Activated CD4-positive, CD25-positive, alpha-beta regulatory T cell (primary cell): Measurements from ENCODE around the gene TMEM60.
A peak's percentile ranks its signal among the peaks of the same experiment; 100 is the strongest.

Source experiments
- DNase-seq, 4 experiments: peaks; one replicate each; lab custom pipeline; 2025; lab: John Stamatoyannopoulos, UW

TMEM60 gene

DNA sequence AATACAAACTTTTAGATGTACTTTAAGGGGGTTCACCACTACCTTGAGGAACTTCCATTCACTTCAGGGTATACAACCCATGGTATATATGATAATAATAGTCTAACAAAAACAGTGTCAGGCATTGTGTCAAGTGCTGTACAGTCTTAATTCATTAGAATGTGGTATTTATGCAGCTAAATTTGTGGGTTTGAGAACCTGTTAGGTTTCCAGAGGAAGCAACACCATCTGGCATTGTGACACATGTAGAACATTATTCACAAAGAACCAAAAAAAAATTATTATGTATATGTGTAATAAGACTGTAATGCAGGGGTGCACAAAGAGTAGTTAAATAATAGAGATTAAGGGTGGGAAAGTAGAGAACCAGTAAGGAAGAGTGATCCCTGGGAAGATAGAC lies 26.3 kb downstream of the TMEM60 start:
- DNase-seq: no peak

DNA sequence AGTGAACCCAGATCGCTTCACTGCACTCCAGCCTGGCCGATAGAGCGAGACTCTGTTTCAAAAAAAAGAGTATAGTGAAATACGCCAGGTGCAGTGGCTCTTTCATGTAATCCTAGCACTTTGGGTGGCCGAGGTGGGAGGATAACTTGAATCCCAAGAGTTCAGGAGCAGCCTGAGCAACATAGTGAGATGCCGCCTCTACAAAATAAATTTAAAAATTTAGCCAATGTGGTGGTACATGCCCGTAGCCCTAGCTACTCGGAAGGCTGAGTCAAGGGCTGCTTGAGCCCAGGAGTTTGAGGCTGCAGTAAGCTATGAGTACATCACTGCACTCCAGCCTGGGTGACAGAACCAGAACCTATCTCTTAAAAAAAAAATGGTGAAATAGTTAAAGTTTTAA lies 27.9 kb downstream of the TMEM60 start:
- DNase-seq: no peak

DNA sequence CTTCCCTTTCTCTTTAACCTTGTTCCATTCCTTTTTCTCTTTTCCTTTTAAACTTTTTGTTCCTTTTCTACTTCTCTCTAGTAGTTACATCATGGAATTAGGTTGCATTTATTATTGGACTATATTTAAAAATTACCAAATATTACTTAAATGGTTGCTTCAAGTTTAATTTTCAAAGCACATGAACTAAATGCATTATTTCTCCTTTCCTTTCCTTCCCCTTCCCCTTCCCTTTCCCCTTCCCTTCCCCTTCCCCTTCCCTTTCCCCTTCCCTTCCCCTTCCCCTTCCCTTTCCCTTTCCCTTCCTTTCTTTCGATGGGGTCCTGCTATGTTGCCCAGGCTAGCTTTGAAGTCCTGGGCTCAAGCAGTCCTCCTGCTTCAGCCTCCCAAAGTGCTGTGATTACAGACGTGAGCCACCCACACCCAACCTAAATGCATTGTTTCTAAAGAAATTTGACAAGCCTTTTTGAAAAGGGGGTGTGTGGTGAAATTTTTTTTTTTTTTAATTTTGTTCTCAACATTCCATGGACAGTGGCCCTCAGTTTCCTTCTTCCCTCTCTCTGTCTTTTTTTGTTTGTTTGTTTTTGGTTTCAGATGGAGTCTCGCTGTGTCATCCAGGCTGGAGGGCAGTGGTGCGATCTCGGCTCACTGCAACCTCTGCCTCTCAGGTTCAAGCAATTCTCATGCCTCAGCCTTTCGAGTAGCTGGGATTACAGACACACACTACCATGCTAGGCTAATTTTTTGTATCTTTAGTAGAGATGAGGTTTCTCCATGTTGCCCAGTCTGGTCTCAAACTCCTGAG lies 31.2 kb downstream of the TMEM60 start:
- no peak for DNase-seq

DNA sequence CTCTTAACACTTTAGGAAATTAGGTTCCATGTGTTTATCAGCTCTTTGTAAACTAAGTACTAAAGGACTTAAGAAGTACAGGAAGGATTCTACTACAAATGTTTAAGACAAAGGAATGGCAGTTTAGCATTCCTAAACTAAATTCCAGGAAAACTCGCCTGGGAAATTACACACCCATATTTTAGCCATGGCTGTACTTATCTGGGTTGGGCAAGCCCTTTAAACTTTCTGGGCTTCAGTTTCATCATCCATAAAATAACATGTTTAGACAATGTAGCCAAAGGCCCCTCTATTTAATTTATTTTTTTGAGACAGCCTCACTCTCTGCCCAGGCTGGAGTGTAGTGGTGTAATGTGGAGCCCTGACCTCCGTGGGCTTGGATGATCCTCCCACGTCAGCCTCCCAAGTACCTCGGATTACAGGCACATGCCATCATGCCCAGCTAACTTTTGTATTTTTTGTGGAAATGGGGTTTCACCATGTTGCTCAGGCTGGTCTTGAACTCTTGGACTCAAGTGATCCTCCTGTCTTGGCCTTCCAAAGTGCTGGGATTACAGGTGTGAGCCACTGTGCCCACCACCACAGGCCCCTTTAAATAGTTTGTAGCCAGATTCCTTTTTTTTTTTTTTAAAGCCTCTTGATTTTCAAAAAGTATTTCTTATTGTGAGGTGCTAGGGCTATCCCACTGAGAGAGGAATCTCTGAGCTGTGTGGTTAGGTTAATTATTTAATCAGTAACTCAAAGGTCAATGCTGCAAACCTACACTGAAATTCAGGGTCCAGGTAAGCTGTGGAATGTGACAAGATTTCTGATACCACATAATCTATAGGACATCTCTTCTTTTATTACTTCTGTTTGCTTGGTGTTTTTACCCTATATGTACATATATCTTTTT lies 32.1 kb downstream of the TMEM60 start:
- DNase-seq: no peak

DNA sequence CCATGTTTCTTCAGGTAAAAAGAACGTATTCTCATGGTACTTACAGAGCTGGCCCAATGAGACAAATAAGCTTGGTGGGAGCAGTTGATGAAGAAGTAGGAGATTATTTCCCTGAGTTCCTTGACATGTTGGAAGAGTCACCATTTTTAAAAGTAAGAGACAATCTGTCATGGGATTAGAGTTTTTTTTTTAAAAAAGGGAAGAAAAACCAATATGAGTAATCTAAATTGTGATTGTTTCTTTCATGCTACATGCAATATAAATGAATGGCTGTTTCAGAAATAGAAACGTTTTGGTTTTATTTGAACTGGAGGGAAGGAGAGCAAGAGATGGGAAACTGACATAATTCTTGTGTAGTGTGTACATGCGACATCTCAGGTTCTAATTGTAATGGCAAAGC lies 32.8 kb downstream of the TMEM60 start:
- DNase-seq: no peak

DNA sequence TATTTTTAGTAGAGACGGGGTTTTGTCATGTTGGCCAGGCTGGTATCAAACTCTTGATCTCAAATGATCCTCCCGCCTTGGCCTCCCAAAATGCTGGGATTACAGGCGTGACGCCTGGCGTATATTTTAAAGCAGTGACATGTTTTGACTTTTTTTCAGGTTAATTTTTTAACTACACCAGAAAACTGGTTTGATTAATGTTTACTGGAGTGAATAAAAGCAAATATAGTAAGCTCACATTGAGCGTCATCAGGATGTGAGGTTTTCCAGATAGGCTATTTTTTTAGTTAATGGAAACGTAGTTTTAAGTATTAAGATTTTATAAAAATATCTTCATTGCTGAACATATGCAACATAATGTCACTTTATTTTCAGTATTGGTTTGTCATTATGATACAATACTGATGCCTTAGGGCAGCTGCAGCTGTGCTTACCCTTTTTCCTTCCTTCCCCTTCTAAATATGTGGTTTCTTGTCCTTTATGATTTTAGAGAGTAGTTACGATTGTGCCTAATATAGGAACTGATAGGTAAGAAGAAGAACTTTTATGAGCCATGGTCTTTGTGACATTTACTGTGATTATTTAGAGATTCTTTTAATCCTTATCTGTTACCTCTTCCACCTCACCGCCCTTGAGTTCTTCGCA lies 37.3 kb downstream of the TMEM60 start:
- DNase-seq: no peak

DNA sequence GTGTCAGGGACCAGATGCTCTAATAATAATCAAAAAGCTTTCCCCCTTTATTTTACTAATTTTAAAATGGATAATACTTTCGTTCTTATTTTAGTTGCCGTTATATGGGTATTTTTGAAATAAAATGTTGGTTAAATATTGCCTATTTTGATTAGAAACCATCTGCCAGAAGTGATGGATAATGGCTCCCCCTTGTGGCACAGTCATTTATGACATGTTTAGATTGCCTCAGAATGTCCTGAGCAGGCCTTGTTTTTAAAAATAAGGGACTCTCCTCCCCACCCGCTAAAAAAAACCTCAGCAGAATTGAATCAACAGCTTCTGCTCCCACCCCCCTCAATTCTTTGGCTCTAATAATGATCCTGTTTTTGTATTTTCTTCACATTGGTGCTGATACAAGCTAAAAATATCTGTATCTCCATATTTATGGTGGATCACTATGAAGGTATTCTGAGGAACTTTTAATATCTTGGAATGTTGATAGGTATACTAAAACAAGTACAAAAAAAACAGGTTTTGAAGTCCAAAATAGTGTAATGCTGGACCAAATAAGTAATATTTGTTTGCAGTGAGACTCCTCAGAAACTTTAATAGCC lies 38.8 kb downstream of the TMEM60 start:
- peak; percentile 30 to 48 (median 32) for DNase-seq

DNA sequence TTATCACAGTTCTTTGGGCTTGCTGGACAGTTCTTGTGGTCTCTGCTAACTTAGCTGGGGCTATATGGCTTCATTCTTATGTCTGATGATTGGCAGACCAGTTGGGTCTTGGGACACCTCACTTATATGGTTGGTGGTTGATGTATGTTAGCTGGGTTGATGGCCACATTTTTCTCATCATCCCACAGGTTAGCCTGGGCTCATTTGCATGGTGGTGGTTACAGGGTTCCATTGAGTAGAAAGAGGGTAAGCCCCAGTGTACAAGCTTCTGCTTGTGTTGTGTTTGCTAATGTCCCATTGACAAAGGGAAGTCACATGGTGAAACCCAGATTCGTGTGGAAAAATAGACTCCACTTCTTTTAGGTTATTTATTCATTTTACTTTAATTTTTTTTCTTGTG lies 40.6 kb downstream of the TMEM60 start:
- DNase-seq: no peak

DNA sequence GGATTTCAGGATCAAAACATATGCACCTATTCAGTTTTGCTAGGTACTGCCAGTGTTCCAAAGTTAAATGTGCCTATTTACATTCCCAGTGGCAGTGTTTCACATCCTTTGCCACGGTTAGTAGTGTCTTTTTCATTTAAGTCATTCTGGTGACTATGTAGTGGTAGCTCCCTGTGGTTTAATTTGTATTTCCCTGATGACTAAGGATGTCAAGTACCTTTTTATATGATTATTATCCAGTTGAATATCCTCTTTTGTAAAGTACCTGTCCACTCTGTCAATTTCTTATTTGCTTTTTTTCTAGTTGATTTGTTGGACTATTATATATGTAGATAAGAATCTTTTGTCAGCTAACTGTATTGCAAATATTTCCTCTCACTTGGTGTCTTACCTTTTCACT lies 45.1 kb downstream of the TMEM60 start:
- DNase-seq: no peak

DNA sequence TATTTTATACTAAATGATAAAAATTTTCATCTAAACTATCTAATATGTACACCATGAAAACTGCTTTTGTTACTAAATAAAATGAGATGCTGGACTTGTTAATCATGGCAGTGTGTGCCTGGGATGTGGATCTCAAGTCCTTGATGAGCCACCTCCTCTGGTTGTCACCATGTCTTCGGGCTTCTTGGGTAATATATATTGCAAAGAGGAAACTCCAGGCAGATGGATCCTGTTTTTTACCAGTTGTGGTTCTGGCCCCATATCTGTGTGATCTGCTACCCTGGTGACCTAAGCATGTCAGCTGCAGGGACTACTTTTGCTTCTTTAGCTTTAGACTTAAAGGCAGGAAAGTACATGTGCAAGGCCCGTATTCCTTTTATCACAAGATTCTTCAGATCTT lies 46.2 kb downstream of the TMEM60 start:
- DNase-seq: no peak

DNA sequence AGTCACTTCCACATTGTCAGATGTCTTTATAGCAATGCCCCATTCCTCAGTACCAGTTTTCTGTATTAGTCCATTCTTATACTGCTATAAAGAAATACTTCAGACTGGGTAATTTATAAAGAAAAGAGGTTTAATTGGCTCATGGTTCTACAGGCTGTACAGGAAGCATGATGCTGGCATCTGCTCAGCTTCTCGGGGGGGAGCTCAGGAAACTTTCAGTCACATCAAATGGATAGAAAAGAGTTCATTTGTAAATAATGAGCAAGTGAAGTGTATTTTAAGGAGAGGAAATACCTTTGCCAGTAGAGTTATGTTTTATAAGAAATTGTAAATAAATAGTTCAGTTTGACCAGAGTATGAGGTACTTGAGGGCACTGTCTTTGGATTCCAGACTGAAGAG lies 50.5 kb downstream of the TMEM60 start:
- no peak for DNase-seq

DNA sequence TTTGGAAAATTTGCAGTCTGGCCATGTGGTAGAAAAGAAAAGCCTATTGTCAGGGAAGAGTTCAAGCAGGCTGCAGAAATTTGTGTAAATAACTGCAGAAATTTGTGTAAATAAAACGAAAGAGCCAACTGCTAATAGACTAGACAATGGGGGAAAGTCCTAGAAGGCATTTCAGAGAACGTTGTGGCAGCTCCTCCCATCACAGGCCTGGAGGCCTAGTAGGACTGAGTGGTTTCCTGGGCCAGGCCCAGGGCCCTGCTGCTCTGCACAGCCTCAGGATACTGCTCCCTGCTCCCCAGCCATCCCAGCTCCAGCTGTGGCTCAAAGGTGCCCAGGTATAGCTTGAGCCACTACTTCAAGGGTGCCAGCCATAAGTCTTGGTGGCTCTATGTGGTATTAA lies 51.1 kb downstream of the TMEM60 start:
- DNase-seq: no peak

DNA sequence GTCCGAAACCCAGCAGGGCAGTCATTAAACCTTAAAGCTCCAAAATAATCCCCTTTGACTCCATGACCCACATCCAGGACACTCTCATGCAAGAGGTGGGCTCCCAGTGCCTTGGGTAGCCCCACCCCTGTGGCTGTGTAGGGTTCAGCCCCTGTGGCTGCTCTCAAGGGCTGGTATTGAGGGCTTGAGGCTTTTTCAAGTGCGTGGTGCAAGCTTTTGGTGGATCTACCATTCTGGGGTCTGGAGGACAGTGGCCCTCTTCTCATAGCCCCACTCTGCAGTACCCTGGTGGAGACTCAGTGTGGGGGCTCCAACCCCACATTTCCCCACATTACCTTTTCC lies 51.4 kb downstream of the TMEM60 start:
- no peak for DNase-seq

DNA sequence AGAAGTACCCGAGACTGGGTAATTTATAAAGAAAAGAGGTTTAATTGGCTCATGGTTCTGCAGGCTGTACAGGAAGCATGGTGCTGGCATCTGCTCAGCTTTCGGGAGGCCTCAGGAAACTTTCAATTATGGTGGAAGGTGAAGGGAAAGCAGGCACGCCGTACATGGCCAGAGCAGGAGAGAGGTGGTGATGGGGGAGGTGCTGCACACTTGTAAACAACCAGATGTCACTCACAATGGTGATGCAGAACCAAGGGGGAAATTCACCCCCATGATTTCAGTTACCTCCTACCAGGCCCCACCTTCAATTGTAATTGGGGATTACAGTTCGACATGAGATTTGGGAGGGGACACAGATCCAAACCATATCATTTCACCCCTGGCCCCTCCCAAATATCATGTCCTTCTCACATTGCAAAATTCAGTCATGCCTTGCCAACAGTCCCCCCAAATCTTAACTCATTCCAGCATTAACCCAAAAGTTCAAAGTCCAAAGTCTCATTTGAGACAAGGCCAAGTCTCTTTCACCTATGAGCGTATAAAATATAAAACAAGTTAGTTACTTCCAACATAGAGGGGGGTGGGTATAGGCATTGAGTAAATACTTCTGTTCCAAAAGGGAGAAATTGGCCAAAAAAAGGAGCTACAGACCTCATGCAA lies 51.9 kb downstream of the TMEM60 start:
- no peak for DNase-seq

DNA sequence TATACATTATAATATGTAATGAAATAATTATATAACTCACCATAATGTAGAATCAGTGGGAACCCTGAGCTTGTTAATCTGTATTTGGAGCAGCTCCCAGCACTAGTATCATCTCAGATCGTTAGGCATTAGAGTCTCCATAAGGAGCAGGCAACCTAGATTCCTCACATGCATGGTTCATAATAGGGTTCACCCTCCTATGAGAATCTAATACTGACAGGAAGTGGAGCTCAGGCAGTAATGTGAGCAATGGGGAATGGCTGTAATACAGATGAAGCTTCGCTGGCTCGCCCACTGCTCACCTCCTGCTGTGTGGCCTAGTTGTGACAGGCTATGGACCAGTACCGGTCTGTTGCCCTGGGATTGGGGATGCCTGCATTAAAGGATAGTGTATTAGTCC lies 52.5 kb downstream of the TMEM60 start:
- DNase-seq: no peak
